ENCODE results near the gene GYS2.

- no peak for TF ChIP-seq CTCF (IDR thresholded peaks at IDR 0.05)
- TF ChIP-seq EP300 (IDR thresholded peaks at IDR 0.05), result no peak
Observed at GRCh38 chr12:21501258-21502163, 103.1 kb downstream of the GYS2 start, which contains the start of the genes GOLT1B and RECQL.
